ENCODE data around the gene SLX9.

- no peak for TF ChIP-seq CTCF (IDR thresholded peaks at IDR 0.05; ENCODE audit: low read depth, low read length, poor library complexity, severe bottlenecking)
- TF ChIP-seq EZH2phosphoT487 (IDR thresholded peaks at IDR 0.05; ENCODE audit: borderline replicate concordance, low read length): no peak
Observed at GRCh38 chr21:44902268-44903049, 37.4 kb upstream of the SLX9 start.
